ENCODE measurements around the gene SLC16A8.

The SLC16A8 gene

DNA sequence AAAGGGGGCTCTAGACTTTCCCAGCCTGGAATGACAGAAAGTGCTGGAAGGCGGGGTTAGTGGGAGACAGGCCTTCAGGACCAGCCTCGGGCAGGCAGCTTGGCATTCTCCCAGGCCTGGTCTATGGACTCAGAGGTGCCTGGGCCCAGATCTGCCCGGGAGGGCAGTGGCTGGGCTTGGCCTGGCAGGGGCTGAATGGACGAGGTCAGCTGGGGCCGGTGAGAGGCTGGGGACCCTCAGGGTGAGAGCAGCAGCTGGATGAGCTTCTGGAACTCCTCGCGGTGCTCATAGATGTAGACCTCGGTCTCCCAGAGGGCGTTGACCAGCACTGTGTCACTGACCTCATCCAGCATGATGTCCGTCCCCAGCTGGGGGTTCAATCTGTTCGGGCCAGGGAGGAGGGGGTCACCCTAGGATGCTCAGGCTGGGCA, 28.0 kb upstream of the SLC16A8 start:
- DNase-seq: no peak

DNA sequence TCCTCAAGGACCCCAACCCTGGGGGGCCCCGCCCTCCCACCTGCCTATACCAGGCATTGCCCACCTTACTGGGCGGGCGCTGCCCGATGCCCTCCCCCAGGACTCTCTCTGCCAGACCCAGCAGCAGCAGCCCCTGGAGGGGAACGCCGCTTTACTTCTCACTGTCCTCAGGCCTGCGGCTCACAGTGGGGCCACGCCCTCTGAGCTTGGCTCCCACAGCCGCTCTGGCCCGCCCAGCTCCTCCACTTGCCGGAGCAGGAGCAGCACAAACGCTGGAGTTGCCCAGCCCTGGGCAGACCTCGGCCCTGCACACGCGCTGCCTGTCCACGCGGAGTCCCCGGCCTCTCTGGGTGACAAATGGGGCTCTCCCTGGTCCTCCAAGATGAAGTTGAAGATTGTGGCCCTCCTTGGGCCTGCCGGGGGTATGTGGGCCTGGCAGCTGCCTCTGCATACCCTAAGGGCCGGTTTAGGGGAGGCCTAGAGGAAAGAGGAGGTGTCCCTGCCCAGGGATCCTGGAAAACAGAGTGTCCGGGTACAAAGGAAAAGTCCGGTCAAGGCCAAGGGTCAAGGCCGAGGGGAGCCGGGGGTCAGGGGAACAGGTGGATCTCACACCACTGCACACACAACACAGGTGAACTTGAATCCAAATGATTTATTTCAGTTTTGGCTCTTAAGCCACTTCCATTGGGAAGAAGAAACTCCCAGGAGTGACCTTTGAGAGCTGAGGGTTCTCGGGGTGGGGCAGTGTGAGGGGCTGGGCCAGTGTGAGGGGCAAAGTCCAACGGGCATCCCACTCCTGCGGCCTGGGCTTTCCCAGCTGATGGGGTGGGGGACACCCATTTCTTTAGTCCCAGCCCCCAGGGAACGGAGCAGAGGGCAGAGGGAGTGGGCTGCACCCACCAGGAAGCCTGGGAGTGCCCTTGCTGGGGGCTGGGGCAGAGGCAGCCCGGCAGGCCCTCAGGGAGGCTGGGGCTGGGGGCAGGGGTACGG, 27.2 kb upstream of the SLC16A8 start:
- DNase-seq: no peak

DNA sequence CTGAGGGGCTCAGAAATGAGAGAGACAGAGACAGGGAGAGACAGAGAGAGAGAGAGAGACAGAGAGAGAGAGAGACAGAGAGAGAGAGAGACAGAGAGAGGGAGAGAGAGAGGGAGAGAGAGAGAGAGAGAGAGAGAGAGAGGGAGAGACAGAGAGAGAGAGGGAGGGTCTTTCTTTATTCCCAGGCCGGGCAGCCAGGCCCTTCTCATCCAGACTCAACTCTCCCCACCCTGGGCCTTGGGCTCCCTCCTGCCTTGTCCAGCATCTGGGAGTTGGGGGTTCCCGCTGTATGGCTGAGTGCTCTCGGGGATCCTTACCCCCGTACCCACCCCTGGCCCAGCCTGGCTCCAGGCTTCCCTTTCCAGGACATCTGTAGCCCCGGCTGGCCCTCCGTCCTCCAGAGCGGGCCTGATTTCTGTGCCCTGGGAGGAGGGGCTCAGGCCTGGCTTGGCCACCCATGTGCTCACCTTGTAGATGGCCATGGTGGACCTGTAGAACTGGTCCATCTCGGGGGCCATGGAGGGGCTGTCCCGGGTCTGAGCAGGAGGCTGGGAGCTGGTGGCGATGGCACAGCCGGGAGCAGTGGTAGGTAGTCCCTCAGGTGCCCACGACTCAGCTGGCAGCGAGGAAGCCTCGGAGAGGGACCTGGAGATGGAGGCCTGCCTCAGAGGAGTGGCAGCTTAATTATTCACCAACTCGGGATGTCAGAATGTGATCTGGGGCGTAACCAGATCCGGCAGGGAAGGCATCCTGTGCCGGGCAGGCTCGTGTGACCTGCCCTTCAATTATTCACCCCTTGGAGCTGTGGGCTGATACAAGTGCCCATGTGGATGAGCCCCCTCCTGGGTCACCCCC, 26.3 kb upstream of the SLC16A8 start, which contains the start of gene BAIAP2L2:
TSS of gene BAIAP2L2 (minus strand) at position 677 of the 855 bp plus-strand sequence. CDS start at position 518, 159 bp downstream.
- DNase-seq: no peak

DNA sequence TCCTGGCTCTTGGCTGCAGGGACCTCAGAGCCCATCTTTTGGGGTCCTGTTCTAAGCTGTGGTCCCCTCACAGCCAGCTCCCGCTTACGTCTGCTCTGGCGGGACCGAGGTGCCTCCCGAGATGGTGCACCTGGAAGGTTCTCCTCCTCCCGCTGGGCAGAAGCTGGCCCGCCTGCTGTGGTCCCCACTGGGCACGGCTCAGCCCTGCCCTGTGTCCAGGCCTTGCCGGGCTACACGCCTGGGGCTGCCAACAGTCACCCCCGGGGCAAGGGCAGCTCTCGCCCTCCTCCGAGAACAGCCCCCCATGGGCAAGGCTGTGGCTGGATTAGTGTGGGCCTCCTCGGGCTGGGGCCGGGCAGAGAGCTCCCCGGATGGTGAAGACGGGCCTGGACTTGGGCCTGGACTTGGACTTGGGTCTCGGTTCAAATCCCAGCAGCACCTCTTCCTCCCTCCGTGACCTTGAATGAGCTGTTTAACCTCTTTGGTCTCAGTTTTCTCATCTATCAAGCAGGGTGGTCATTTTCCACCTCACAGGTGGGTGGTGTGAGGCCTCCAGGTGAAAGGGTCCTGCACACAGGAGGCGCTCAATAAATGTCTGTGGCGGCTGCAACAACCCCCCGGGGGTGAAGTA, 25.5 kb upstream of the SLC16A8 start:
- DNase-seq: no peak

DNA sequence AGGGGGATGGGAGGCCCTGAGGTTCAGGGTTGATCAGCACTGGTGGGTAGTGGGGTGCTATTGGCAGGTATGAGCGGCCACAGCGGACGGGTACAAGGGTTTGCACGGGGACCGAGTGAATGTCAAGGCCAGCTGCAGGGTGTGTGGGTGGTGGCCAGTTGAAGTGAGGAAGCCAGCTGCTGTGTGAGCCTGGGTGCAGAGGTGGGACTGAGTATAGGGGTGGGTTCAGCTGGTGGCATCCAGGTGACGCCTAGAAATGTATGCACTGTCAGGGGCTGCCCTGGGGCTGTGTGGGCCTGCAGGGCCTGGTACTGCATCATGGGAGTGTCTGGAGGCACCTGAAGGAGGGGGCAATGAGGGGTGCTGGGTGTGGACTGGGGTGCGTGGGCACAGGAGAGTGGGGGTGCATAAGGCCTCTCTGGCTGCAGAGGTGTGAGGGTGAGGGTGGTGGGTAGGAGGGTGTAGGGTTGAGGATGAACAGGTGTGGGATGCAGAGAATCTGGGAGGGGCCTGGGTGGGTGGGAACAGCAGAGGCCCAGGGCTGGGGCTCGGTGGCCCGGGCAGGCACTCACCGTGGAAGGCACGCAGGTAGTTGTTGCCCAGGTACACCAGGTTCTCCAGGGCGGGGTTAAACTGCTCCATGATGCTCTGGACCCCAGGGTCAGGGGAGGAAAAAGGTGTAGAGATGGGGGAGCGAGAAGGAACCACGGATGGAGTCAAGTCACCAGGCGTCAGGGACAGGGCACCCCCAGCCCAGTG, 24.8 kb upstream of the SLC16A8 start:
- DNase-seq: no peak

DNA sequence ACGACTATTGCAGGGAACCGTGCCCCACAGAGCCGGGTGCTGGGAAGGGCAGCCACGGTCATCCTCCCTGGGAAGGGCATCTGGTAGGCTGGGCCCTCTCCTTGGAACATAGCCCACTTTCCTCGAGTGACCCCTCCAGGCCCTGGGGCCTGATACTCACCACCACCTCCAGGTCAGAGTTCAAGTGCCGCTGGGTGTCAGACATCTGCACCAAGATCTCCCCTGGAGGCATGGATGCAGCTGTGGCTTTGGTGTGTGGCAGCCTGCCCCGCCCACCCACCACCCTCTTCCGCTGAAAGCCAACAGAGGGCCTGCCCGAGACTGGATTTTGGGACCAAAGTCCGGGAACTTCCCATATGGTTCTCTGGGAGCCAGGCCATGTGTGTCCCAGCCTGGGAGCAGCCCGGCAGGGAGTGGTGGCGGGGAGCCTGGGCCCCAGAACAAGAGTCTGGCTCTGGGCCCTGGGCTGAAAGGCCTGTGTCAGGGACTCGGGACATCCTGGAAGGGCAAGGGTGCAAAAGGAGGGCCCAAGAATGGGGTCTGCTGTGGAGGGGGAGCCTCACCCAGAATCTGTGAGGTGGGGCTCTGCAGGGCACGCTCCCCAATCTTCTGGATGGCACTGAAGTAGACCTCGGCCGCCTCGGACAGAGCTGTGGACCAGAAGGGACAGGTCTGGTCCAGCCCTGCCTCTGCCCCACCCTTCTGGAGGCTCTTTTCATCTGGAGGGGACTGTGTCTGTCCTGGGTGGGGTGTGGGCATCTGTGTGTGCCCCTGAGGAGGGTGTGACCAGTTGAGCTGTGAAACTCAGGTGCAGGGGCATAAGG, 23.9 kb upstream of the SLC16A8 start:
- DNase-seq: no peak

DNA sequence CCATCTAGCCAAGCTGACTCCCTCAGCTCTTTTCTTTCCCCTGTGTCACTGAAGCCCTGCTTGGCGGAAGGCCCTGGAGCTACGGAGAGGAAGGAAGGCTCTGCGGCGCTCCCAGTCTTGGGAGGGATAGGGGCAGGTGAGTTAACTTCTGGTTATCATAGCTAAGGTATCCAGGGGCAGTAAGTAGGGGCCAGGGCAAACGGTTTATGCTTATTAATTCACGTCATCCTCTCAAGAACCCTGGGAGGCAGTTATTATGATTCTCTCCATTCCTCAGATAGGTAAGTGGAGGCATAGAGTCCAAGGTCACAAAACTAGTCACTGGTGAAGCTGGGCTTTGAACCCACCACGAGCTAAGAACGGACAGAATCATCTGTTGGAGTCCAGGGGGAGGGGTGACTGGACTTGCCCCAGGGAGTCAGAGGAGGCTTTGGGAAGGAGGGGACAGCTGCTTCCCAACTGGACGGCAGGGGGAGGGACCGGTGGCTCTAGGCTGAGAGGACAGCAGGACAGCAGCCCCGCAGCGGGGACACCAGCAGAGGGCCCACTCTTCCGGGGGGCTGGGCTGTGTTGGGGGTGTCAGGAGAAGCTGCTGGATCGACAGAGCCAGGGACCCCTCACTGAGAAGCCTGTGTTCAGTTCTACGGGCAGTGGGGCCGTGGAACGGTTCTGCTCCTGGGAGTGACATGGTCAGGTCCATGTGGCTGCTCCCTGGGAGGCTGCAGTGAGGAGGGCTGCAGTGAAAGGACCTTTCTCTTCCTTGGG, 23.0 kb upstream of the SLC16A8 start:
- DNase-seq: no peak

DNA sequence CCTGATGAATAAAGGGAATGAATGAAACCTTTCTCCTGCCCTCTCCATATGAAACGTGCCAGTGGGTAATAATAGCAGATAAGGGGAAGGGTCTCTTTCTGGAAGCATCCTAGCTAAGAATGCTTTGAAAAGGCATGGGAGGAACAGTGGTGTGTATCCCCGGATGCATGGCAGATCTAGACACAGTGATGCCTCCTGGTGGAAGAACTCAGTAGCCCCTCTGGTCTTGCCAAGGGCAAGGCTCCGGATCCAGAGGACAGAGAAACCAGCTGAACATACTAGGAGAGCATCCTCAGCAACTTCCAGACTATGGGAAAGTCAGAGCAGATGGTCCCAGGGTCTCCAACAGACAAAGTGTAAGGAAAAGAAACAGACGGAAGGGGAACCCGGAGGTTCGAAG, 20.1 kb upstream of the SLC16A8 start:
- DNase-seq: no peak

DNA sequence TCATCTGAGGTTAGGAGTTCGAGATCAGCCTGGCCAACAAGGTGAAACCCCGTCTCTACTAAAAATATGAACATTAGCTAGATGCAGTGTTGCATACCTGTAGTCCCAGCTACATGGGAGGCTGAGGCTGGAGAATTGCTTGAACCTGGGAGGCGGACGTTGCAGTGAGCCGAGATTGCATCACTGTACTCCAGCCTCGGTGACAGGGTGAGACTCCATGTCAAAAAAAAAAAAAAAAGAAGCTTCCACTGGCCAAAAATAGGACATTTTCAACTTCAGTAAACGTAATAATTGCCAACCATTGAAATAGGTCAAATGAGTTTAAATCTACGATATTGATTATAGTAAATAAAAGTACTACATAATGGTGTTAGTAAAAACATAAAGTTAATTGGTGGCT, 19.7 kb upstream of the SLC16A8 start:
- DNase-seq: no peak

DNA sequence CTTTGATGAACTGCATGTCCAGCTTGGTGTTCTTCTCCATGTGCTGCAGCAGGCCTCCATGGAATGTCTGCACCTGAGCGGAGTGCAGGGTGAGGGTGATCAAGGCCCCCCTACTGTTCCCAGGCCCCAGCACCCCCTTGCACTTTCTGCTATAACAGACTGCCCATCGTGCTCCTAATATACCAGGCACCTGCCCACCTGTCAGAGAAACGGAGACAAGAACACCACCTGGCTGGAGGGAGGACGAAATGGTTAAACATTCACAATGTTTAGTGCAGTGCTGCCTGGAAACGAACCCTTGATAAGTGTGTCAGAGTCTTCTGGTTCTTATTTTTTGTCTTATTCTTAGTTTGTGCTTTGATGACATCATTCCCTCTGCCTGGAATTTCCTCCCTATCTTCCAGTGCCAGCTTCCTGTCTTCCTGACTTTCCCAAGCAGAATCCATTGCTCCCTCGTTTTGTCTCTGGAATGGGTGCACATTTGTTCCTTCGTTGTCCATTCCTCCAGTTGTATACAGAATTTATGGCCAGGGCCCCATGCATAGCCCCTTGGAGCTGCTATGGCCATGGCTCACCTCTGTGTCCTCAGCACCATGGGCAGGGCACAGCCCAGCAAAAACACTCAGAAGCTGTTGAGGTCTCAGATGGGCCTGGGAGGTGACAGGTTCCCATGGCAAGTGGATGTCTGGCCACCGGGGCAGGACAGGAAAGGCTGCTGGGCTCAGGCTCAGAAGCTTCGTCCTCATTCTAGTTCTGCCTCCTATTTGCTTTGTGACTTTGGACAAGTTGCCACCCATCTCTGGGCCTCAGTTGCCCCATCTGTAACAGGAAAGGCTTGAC, 14.6 kb upstream of the SLC16A8 start:
- DNase-seq: no peak

DNA sequence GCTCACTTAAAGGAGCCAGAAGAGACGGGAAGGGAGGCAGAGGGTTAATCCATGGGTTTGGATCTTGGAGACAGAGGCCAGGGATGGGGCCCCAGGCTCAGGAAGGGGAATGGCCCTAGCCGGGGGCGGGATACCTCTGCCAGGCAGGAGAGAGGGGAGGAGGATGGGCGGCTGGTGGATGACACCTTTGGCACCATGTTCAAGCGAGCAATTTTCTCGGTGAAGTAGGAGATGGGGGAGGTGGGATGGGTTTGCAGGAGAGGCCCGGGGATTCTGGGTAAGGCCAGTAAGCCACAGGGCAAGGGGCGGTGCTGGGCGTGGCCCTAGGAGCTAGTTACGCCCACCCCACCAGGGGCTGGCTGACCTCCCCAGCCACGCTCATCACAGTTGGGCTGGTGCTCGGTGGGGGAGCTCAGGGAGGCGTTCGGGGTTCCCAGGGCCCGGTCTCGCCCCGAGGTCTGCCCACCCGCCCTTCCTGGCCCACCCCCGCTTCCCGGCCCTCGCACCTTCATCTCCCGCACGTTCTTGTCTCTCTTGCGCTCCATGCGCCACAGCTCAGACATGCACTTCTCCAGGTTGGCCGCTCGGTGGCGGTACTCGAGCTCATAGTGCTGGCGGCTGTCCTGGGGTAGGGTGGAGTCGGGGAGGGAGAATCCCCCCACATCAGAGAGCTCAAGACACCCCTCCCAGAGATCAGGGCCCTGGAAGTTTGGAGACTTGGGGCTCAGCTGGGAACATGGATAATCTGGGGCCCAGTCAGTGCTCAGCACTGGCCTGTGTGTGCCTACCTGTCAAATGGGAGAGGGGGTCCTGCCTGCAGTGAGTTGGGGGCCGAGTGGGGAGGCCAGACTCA, 13.8 kb upstream of the SLC16A8 start:
- no peak for DNase-seq

DNA sequence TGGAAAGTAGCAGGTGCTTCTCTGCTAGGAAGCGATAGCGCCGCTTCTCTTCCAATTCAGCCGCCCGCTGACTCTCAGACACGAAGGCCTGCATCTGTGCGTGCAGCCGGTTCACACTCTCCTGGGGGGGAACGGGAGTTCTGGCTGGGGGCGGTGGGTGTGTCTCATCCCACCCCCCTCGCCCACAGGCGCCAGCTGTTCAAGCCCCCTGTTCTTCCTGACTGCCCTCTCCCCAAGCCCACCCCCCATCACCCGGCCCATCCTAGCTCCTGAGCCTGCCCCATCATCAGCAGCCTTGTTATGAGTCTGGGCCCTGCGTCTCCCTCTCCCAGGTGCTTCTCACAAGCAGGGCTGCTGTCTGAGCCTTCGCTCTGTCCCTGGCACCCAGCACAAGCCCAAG, 13.1 kb upstream of the SLC16A8 start:
- no peak for DNase-seq

DNA sequence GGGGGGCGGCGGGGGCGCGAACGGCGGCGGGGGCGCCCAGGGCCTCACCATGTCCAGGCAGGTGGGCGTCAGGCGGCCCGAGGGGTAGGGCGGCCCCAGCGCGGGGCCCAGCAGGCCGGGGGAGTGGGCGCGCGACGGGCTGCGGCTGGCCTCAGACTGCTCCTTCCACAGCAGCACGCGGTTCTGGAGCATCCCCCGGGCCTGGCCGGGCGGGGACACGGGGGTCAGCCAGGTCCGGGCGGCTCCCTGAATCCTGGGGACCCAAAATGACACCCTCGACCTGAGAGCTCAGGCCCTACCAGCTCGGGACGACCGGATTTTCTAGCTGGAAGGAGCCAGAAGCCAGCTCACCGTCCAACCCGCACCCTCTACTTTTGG, 5.5 kb upstream of the SLC16A8 start:
- DNase-seq: no peak

DNA sequence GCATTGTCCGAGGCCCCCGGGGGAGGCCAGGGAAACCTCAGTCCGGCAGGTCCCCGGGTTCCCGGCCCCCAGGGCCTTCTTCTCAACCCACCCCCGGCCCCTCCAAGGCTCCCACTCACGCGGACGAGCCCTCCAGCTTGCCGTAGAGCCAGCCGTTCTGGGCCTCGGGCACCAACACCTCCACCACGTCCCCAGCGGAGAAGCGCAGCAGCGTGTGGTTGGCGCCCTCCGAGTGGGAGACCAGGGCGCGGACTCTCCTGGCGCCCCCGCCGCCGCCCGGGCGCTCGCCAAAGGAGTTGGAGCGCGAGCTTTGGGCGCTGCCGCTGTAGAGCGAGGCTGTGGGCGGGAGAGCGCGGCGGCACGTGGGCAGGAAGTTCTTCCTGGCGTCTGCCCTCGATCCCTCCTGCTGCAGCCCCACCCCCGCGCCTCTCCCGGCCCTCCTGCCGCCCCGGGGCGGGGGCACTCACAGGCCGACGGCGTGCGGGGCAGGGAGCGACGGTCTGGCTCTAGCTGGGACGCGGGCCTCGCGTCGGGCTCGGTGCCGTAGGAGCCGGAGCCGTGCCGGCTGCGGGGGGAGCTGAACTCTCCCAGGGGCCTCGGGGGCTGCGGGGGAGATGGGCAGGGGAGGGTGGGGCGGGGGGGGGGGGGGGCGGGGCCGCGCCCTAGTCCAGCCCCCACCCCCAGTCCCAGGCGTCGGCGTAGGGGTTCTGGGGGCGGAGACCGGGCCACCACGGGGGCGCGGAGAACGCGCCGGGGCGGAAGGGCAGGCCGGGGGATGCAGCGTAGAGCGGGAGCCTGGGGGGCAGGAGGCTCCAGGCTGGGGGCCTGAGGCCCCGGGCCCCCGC, 4.9 kb upstream of the SLC16A8 start:
- no peak for DNase-seq

DNA sequence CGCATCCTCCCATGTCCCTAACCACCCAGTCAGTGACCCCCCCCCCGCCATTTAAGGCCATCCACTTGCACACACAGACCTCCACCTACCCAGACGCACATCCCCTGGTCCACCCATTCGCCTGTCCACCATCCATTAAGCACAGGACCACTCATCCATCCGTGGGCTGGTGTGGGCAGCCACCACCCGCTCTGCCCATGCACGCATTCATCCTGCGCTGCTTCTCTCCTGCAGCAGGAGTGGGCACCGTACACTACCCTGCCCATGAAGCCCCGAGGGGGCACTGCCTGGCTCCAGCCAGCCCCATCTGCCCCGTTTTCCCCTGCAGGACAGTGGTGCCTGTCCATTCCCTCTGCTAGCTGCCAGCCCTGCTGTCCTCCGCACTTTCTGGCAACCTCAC, 3.9 kb upstream of the SLC16A8 start:
- DNase-seq: no peak

DNA sequence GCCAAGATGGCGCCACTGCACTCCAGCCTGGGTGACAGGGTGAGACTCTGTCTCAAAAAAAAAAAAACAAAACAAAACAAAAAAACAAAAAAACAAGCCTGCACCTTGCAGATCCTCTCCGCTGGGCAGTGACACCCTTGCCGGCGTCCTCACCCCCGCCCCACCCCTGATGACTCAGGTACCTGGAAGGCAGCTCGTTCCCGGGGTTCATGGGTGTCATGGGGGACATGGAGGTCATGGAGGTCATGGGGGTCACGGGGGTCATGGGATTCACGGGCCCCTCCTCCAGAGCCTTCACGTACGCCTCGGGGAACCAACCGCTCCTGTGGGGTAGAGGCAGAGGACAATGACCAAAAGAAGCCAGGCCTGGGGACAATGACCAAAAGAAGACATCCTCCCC, 3.0 kb upstream of the SLC16A8 start:
- no peak for DNase-seq

DNA sequence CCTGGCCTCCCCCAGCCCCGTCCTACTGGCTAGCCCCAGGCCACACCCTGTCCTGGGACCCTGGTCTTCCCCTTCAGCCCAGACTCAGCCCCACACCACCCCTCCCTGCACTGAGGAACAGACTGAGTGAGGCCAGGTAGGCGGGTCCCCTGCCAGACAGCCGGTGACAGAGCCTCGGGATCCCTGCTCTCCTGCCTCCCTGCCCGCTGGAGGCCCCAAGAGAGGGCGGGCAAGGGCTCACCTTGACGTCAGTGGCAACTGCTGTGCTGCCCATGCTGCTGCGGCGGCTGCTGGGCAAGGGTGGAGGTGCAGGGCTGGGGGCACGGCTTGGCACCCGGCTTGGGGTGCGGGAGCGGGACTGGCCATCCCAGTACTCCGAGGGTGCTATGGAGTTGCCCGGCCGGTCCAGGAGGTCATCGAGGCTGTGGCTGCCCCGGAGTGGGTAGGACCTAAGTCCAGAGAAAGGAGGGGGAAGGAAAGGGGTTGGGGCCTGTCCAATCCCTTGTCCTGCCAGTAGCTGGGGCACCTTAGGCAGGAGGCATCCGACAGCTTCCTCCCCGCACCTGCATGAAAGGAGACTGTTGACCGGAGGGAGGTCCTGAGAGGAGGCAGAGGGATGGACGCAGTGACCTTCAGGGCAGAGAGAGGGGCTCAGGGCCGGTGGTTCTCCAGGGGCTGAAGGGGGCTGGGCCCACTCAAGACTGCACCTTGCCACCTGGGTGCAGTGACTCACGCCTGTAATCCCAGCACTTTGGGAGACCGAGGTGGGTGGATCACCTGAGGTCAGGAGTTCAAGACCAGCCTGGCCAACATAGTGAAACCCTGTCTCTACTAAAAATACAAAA, 2.2 kb upstream of the SLC16A8 start:
- no peak for DNase-seq
